ENCODE measurements around the gene ADAMTS2. TPM values are rescaled to one million over a fixed set of nuclear protein-coding genes. Genes with fewer than 3 reads are reported as not detected.
"Not testable (repeated sequence)": the region's sequence is repeated elsewhere in the genome, so short reads cannot be mapped to it uniquely, and the experiment has no call there.

Gene ADAMTS2
- total RNA-seq, 1 donor from 2014 or later = not detected

DNA sequence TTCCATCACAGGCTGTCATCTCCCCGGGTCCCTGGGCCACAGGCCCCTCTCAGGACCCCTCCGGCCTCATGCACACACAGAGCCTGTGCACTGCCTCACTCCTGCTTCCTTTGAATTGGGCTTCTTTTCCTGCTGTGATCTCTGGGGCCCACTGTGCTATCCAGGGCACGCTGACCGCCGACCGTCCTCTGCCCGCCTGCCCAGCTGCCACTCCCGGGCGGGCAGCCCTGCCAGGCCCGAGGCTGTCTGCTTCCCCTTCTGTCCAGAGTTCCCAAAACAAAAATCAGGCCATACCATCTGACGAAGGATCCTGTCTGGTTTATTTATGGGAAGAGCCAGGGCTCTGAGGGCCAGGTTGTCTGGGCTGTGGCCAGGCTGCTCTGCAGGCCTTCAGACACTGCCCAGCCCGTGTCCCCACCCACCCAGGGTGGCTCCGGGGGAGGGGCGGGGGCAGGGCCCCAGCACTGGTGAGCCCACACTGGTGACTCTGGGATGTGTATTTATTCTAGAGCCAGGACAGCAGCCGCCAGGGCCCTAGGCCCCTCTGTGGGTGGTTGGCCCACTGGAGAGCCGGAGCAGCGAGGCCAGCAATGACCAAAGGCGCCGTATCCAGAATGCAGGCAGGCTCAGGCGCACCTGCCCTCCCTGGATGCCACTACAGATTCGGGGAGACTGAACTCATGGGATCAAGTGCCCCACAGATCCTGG lies 57.0 kb downstream of the ADAMTS2 start:
- Mint-ChIP-seq H3K4me3 (no peak overlapping the region), H3K27me3 (peaks cover 3% of the 10 kb centered on the region), H3K27ac (no peak overlapping the region), H3K9me3 (peaks cover 2% of the 10 kb centered on the region), H3K4me1 (no peaks in the 10 kb centered on the region), H3K36me3 (ENCODE audit: low read depth) (no peaks in the 10 kb centered on the region)
- ATAC-seq (ENCODE audit: low read depth) (no peak), DNase-seq (no peak)
- CTCF ChIA-PET = no interaction called here
- intact Hi-C loops (cut with micrococcal nuclease) = no loop called here
- TF ChIP-seq, protein P1, sequence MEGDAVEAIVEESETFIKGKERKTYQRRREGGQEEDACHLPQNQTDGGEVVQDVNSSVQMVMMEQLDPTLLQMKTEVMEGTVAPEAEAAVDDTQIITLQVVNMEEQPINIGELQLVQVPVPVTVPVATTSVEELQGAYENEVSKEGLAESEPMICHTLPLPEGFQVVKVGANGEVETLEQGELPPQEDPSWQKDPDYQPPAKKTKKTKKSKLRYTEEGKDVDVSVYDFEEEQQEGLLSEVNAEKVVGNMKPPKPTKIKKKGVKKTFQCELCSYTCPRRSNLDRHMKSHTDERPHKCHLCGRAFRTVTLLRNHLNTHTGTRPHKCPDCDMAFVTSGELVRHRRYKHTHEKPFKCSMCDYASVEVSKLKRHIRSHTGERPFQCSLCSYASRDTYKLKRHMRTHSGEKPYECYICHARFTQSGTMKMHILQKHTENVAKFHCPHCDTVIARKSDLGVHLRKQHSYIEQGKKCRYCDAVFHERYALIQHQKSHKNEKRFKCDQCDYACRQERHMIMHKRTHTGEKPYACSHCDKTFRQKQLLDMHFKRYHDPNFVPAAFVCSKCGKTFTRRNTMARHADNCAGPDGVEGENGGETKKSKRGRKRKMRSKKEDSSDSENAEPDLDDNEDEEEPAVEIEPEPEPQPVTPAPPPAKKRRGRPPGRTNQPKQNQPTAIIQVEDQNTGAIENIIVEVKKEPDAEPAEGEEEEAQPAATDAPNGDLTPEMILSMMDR (IDR thresholded peaks at IDR 0.05) = no peak
- POLR2A ChIA-PET = no interaction called here

DNA sequence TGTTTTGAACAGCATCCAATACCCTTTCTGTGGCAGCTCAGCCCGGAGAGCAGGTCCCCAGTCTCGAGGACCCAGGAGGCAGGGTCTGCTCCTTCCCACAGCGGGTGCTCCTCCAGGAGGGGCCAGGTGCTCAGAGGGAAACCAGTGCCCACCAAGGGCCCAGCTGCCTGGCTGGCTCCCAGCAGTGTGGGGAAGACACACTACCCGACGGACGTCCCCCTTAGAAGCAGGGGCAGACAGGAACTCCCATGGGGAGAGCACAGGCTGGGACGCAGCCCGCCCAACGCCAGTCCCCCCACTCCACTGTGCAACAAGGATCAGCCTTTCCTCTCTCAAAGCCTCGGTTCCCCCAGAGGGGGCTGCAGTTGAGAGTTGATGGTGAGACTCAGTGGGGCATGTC lies 57.6 kb downstream of the ADAMTS2 start:
- Mint-ChIP-seq H3K9me3 (peaks cover 2% of the 10 kb centered on the region), H3K27ac (no peak overlapping the region), H3K36me3 (ENCODE audit: low read depth) (no peaks in the 10 kb centered on the region), H3K27me3 (peaks cover 3% of the 10 kb centered on the region), H3K4me3 (no peak overlapping the region), H3K4me1 (no peaks in the 10 kb centered on the region)
- ChIA-PET CTCF (no interaction called here), POLR2A (no interaction called here)
- ATAC-seq (ENCODE audit: low read depth) = no peak
- no peak for DNase-seq
- intact Hi-C loops (cut with micrococcal nuclease) = no loop called here
- TF ChIP-seq, protein P1 (IDR thresholded peaks at IDR 0.05) = no peak

DNA sequence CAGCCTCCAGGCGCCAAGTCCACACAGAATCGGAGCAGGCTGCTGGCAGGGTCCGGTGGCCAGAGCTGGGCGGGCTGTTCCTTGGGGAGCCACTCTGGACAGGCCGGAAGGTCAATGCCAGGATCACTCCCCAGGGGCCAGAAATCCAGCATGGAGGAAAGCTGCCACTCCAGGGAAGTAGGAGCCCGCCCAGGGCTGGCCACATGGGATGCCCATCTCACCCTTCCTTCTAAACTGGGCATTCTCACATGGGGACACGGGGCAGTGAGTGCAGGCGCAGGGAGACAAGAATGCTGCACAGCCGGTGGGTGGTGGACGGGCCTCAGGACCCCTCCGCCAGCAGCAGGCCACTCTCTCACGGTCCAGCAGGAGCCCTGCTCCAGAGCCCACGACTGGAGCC lies 58.2 kb downstream of the ADAMTS2 start:
- intact Hi-C loops (cut with micrococcal nuclease) = no loop called here
- no peaks in the 10 kb centered on the region for H3K36me3 Mint-ChIP-seq (ENCODE audit: low read depth)
- TF ChIP-seq, protein P1 (IDR thresholded peaks at IDR 0.05) = no peak
- no peaks in the 10 kb centered on the region for H3K4me1 Mint-ChIP-seq
- DNase-seq (no peak), ATAC-seq (ENCODE audit: low read depth) (no peak)
- H3K4me3 Mint-ChIP-seq = no peak overlapping the region
- no peak overlapping the region for H3K27ac Mint-ChIP-seq
- H3K27me3 Mint-ChIP-seq = peaks cover 3% of the 10 kb centered on the region
- H3K9me3 Mint-ChIP-seq = peaks cover 6% of the 10 kb centered on the region
- CTCF ChIA-PET = no interaction called here
- POLR2A ChIA-PET = no interaction called here

DNA sequence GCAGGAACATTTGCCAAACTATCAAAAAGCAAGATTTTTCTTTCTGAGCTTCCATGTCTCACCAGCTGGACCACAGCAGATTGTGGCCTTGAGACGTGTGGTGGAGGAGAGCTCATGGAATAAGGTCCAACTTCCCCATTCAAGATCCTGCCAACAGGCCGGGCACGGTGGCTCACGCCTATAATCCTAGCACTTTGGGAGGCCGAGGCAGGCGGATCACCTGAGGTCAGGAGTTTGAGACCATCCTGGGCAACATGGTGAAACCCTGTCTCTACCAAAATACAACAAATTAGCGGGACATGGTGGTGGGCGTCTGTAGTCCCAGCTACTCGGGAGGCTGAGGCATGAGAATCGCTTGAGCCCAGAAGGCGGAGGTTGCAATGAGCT lies 59.5 kb downstream of the ADAMTS2 start:
- H3K9me3 Mint-ChIP-seq; ATAC-seq (ENCODE audit: low read depth); DNase-seq; POLR2A ChIA-PET; H3K4me3 Mint-ChIP-seq; H3K4me1 Mint-ChIP-seq; intact Hi-C loops (cut with micrococcal nuclease); H3K36me3 Mint-ChIP-seq (ENCODE audit: low read depth); CTCF ChIA-PET; H3K27me3 Mint-ChIP-seq; H3K27ac Mint-ChIP-seq: not testable (repeated sequence)

DNA sequence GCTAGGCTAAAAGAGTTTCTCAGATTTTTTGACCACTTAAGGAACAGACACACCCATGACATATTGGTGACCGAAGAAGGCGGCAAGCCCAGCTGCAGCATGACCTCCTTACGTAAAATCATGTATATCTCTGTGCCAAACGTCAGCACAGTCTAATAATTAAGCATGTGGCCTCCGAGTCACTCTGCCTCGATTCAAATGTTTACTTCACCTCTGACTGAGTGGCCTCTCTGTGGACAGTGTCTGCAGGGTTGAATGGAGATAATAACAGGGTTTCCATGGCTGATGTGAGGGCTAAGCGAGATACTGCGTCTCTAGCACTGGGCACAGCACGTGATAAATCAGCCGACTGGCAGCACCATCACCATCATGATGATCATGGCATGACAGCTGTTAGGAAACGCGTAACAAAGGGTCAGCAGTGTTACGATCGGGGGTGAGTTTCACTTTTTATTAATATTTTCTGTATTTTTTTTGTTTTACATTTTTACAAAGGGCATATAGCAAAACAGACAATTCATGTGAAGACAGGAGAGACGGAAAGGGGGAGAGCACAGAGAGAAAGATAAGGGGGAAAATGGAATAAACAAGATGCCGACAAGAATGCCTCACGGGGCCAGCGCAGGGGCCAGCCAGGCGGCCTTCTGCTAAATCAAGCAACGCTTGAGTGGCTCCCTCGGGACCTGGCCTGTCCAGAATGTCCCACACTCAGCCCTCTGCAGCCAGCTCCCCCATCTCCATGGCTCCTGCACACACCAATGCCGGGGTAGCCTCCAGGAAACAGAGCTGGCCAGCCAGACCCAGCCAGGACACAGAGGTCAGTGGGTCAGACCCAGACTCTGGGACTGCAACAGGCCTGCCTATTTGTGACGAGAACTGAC lies 60.3 kb downstream of the ADAMTS2 start:
- Mint-ChIP-seq H3K9me3 (peaks cover 5% of the 10 kb centered on the region), H3K27ac (no peak overlapping the region), H3K27me3 (peaks cover 3% of the 10 kb centered on the region), H3K4me1 (no peaks in the 10 kb centered on the region), H3K4me3 (no peak overlapping the region), H3K36me3 (ENCODE audit: low read depth) (no peaks in the 10 kb centered on the region)
- intact Hi-C loops (cut with micrococcal nuclease) = no loop called here
- TF ChIP-seq, protein P1 (IDR thresholded peaks at IDR 0.05) = no peak
- CTCF ChIA-PET = no interaction called here
- POLR2A ChIA-PET = no interaction called here
- DNase-seq (no peak), ATAC-seq (ENCODE audit: low read depth) (no peak)

DNA sequence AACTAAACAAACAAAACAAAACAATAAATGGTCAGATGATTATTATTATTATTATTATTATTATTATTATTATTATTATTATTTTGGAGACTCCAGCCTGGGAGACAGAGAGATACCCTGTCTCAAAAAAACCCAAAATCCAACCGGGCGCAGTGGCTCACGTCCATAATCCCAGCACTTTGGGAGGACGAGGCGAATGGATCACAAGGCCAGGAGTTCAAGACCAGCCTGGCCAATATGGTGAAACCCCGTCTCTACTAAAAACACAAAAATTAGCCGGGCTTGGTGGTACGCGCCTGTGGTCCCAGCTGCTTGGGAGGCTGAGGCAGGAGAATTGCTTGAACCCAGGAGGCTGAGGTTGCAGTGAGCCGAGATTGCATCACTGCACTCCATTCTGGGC lies 61.4 kb downstream of the ADAMTS2 start:
- CTCF ChIA-PET; intact Hi-C loops (cut with micrococcal nuclease): not testable (repeated sequence)

More for the DNA sequence above, 61.4 kb downstream of the ADAMTS2 start:
- H3K27me3 Mint-ChIP-seq; H3K27ac Mint-ChIP-seq; H3K4me1 Mint-ChIP-seq; ATAC-seq (ENCODE audit: low read depth); H3K4me3 Mint-ChIP-seq; H3K9me3 Mint-ChIP-seq; DNase-seq; POLR2A ChIA-PET; H3K36me3 Mint-ChIP-seq (ENCODE audit: low read depth): not testable (repeated sequence)

Data from activated B cell treated with CpG ODN at 0.5 μM for 24 hours (primary cell).